ENCODE results near the gene IDS. TPM values are rescaled to one million over a fixed set of nuclear protein-coding genes. Genes with fewer than 3 reads are reported as not detected.
"Not testable (repeated sequence)": the region's sequence is repeated elsewhere in the genome, so short reads cannot be mapped to it uniquely, and the experiment has no call there.

IDS gene
- total RNA-seq, 3 donors from 2014 or later (not counting 1 experiment from before 2014, with no cell fraction given), result 286 to 344 (median 317) TPM

GRCh38 chrX:149540131-149540620, 35.1 kb upstream of the IDS start:
- no peaks in the 10 kb centered on the region for H3K9me3 ChIP-seq (ENCODE audit: control insufficient read depth, insufficient read depth, low read length)
- H3K27ac ChIP-seq (ENCODE audit: low read length), result peak overlapping the region; percentile 100
- H3K4me1 Mint-ChIP-seq, result peaks cover 6 to 33% of the 10 kb centered on the region in 2 donors
- TF ChIP-seq CTCF (IDR thresholded peaks at IDR 0.05), result no peak
- H3K4me1 ChIP-seq (ENCODE audit: control insufficient read depth, insufficient read depth, low read length), result peaks cover 14% of the 10 kb centered on the region
- ATAC-seq (peak; percentile 67 to 86 (median 71)), DNase-seq (peak; percentile 77 to 94)
- intact Hi-C loops (cut with micrococcal nuclease), result loop anchor here (1.0 kb wide), 1 partner anchor 35 kb away; the partner anchor contains the start of gene IDS
- peak overlapping the region; percentile 81 for H3K4me3 ChIP-seq (ENCODE audit: low read length)
- peak overlapping the region; percentile 89 for H3K4me3 Mint-ChIP-seq
- peaks cover 8% of the 10 kb centered on the region for H3K36me3 ChIP-seq (ENCODE audit: control insufficient read depth, insufficient read depth, low read length)
- no peaks in the 10 kb centered on the region for H3K27me3 Mint-ChIP-seq (ENCODE audit: low read depth in 2 of 2)
- no peaks in the 10 kb centered on the region for H3K36me3 Mint-ChIP-seq
- under 1% methylated on average over 16 of the region's 24 CpGs for WGBS (ENCODE audit: insufficient coverage)
- H3K9me3 Mint-ChIP-seq, result no peaks in the 10 kb centered on the region
- H3K27me3 ChIP-seq (ENCODE audit: control insufficient read depth, insufficient read depth, low read length), result no peaks in the 10 kb centered on the region
- peak overlapping the region; percentile 95 to 96 for H3K27ac Mint-ChIP-seq

- intact Hi-C loops (cut with micrococcal nuclease), result loop anchor here (1.0 to 10.0 kb wide), 2 partner anchors 34 to 405 kb away; partner anchors contain the start of gene IDS
- no peaks in the 10 kb centered on the region for H3K36me3 Mint-ChIP-seq
- Histone ChIP-seq H3K27me3 (ENCODE audit: control insufficient read depth, insufficient read depth, low read length) (no peaks in the 10 kb centered on the region), H3K4me1 (ENCODE audit: control insufficient read depth, insufficient read depth, low read length) (peaks cover 14% of the 10 kb centered on the region), H3K27ac (ENCODE audit: low read length) (peak overlapping the region; percentile 76), H3K9me3 (ENCODE audit: control insufficient read depth, insufficient read depth, low read length) (no peaks in the 10 kb centered on the region), H3K36me3 (ENCODE audit: control insufficient read depth, insufficient read depth, low read length) (peaks cover 5% of the 10 kb centered on the region), H3K4me3 (ENCODE audit: low read length) (peak overlapping the region; percentile 64)
- H3K9me3 Mint-ChIP-seq, result no peaks in the 10 kb centered on the region
- H3K27me3 Mint-ChIP-seq (ENCODE audit: low read depth in 2 of 2), result no peaks in the 10 kb centered on the region
- WGBS (ENCODE audit: insufficient coverage), result 0% methylated on average over 25 of the region's 34 CpGs
- TF ChIP-seq CTCF (IDR thresholded peaks at IDR 0.05), result no peak
- peak overlapping the region; percentile 97 for H3K4me3 Mint-ChIP-seq
- DNase-seq (peak; percentile 71 to 94), ATAC-seq (peak; percentile 56 to 72 (median 59))
- peak overlapping the region; percentile 95 to 96 for H3K27ac Mint-ChIP-seq
- H3K4me1 Mint-ChIP-seq, result peaks cover 6 to 33% of the 10 kb centered on the region in 2 donors
Observed at GRCh38 chrX:149539283-149540130, 34.4 kb upstream of the IDS start.

- not testable (repeated sequence) for H3K27ac ChIP-seq (ENCODE audit: low read length); H3K27me3 Mint-ChIP-seq (ENCODE audit: low read depth in 2 of 2); H3K9me3 ChIP-seq (ENCODE audit: control insufficient read depth, insufficient read depth, low read length); H3K27ac Mint-ChIP-seq; H3K36me3 Mint-ChIP-seq; H3K4me3 ChIP-seq (ENCODE audit: low read length); ATAC-seq; H3K4me3 Mint-ChIP-seq; H3K9me3 Mint-ChIP-seq; H3K36me3 ChIP-seq (ENCODE audit: control insufficient read depth, insufficient read depth, low read length); H3K27me3 ChIP-seq (ENCODE audit: control insufficient read depth, insufficient read depth, low read length); DNase-seq
- peaks cover 6 to 30% of the 10 kb centered on the region in 2 donors for H3K4me1 Mint-ChIP-seq
- intact Hi-C loops (cut with micrococcal nuclease), result loop anchor here (10.0 kb wide), 1 partner anchor 407 kb away; no protein-coding TSS in a partner anchor
- 40% methylated on average over 2 of the region's 11 CpGs for WGBS (ENCODE audit: insufficient coverage)
- H3K4me1 ChIP-seq (ENCODE audit: control insufficient read depth, insufficient read depth, low read length), result peaks cover 14% of the 10 kb centered on the region
Observed at GRCh38 chrX:149537474-149537873, 32.4 kb upstream of the IDS start.

GRCh38 chrX:149534926-149535602, 30.0 kb upstream of the IDS start:
- H3K27ac Mint-ChIP-seq, result not testable (repeated sequence)

DNA sequence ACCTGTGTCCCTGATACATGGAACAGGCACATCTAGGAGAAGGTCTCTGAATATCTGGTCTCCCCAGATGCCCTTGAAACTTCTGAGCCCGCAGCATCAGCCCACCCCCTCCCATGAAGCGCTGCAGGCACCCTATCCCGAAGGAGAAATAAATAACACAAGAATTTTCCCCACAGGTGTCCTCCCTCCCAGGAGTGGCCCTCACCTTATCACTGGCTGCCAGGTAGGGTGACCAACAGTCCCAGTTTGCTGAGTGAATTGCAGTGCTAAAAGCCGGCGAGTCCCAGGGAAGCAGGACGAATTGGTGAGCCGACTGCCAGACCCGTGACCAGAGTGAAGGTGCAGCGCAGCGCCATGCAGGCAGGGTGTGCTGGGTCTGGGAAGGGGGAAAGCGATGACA, 28.9 kb upstream of the IDS start:
- H3K4me1 ChIP-seq (ENCODE audit: control insufficient read depth, insufficient read depth, low read length); H3K9me3 ChIP-seq (ENCODE audit: control insufficient read depth, insufficient read depth, low read length); H3K36me3 Mint-ChIP-seq; H3K9me3 Mint-ChIP-seq; H3K27me3 ChIP-seq (ENCODE audit: control insufficient read depth, insufficient read depth, low read length); ATAC-seq; H3K27ac Mint-ChIP-seq; H3K4me3 ChIP-seq (ENCODE audit: low read length); DNase-seq; H3K27ac ChIP-seq (ENCODE audit: low read length); H3K4me3 Mint-ChIP-seq; H3K36me3 ChIP-seq (ENCODE audit: control insufficient read depth, insufficient read depth, low read length); H3K27me3 Mint-ChIP-seq (ENCODE audit: low read depth in 2 of 2): not testable (repeated sequence)
- peaks cover 11 to 19% of the 10 kb centered on the region in 2 donors for H3K4me1 Mint-ChIP-seq
- 100% methylated on average over 5 of the region's 11 CpGs for WGBS (ENCODE audit: insufficient coverage)
- intact Hi-C loops (cut with micrococcal nuclease), result loop anchor here (10.0 kb wide), 1 partner anchor 411 kb away; no protein-coding TSS in a partner anchor

More at GRCh38 chrX:149534926-149535602, 30.0 kb upstream of the IDS start:
- H3K36me3 Mint-ChIP-seq; DNase-seq; H3K4me3 Mint-ChIP-seq; H3K27ac ChIP-seq (ENCODE audit: low read length); H3K27me3 Mint-ChIP-seq (ENCODE audit: low read depth in 2 of 2); H3K9me3 ChIP-seq (ENCODE audit: control insufficient read depth, insufficient read depth, low read length); H3K4me3 ChIP-seq (ENCODE audit: low read length); H3K36me3 ChIP-seq (ENCODE audit: control insufficient read depth, insufficient read depth, low read length); ATAC-seq; H3K27me3 ChIP-seq (ENCODE audit: control insufficient read depth, insufficient read depth, low read length); H3K9me3 Mint-ChIP-seq: not testable (repeated sequence)
- intact Hi-C loops (cut with micrococcal nuclease), result loop anchor here (10.0 kb wide), 1 partner anchor 410 kb away; no protein-coding TSS in a partner anchor
- H3K4me1 ChIP-seq (ENCODE audit: control insufficient read depth, insufficient read depth, low read length), result peaks cover 11% of the 10 kb centered on the region
- H3K4me1 Mint-ChIP-seq, result peaks cover 5 to 28% of the 10 kb centered on the region in 2 donors
- 91% methylated on average over 3 of the region's 3 CpGs for WGBS (ENCODE audit: insufficient coverage)

DNA sequence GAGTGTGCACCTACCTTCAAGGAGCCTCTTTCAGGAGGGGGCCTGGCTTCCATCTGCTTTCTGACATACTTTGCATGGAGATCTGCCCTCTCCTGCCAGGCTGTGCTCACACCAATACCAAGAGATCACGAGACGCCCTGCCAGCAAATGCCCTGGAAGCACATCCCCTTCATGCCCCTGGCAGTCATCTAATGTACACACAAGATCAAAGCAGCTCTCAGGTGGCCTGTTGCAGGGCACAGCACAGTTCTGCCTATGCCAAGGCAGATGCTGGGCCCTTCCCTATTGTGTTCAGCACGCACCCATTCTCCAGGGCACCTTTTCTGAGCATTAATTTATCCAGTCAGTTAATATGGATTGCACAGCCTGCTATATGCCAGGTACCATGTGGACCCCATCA, 27.8 kb upstream of the IDS start:
- not testable (repeated sequence) for H3K36me3 ChIP-seq (ENCODE audit: control insufficient read depth, insufficient read depth, low read length); H3K27ac Mint-ChIP-seq; H3K4me3 ChIP-seq (ENCODE audit: low read length); H3K4me3 Mint-ChIP-seq; ATAC-seq; DNase-seq; H3K4me1 ChIP-seq (ENCODE audit: control insufficient read depth, insufficient read depth, low read length); H3K27me3 ChIP-seq (ENCODE audit: control insufficient read depth, insufficient read depth, low read length); H3K9me3 ChIP-seq (ENCODE audit: control insufficient read depth, insufficient read depth, low read length); H3K27me3 Mint-ChIP-seq (ENCODE audit: low read depth in 2 of 2); H3K36me3 Mint-ChIP-seq; H3K9me3 Mint-ChIP-seq; H3K27ac ChIP-seq (ENCODE audit: low read length)
- peaks cover 15 to 17% of the 10 kb centered on the region in 2 donors for H3K4me1 Mint-ChIP-seq
- intact Hi-C loops (cut with micrococcal nuclease), result loop anchor here (10.0 kb wide), 1 partner anchor 412 kb away; no protein-coding TSS in a partner anchor
- no CpG with 5 or more reads among the region's 3 CpGs for WGBS (ENCODE audit: insufficient coverage)
